HG03565 (cell line): ENCODE results near the gene RAD51C.
"Not testable (repeated sequence)": the region's sequence is repeated elsewhere in the genome, so short reads cannot be mapped to it uniquely, and the experiment has no call there.

Source experiments
- ATAC-seq: cut with Tn5 transposase; IDR thresholded peaks from one replicate; pipeline ENCODE4 v1.9.1; 2021; ENCODE audit warnings: mild to moderate bottlenecking, moderate library complexity; ENCODE audit not compliant: unreplicated experiment

Gene RAD51C

DNA sequence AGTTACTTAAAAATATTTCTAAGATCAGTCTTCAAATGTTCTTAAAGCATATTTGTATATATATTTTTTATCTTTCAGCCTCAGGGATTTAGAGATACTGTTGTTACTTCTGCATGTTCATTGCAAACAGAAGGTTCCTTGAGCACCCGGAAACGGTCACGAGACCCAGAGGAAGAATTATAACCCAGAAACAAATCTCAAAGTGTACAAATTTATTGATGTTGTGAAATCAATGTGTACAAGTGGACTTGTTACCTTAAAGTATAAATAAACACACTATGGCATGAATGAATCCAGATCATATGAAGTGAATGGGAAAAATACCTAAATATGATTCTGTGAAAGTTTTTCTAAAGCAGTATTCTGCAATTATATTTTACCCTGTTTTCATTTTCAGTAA, 41.6 kb downstream of the RAD51C start:
- no peak for ATAC-seq

- ATAC-seq, result no peak
These were observed 42.4 kb downstream of the RAD51C start for GRCh38 chr17:58734811-58735210.

DNA sequence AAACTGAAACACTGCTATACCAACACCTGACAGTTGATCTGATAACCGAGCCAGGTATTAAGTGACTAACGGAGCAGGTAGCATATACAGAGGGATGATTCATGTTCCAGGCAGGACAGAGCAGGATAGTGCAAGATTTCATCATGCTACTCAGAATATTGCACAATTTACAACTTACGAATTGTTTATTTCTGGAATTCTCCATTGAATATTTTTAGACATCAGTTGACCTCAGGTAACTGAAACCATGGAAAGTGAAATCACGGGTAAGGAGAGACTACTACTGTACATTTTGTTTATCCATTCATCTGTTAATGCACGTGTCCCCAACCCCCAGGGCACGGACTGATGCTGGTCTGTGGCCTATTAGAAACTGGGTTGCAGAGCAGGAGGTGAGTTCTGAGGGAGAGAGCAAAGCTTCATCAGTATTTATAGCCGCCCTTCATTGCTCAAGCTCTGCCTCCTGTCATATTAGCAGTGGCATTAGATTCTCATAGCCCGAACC, 48.8 kb downstream of the RAD51C start:
- no peak for ATAC-seq

DNA sequence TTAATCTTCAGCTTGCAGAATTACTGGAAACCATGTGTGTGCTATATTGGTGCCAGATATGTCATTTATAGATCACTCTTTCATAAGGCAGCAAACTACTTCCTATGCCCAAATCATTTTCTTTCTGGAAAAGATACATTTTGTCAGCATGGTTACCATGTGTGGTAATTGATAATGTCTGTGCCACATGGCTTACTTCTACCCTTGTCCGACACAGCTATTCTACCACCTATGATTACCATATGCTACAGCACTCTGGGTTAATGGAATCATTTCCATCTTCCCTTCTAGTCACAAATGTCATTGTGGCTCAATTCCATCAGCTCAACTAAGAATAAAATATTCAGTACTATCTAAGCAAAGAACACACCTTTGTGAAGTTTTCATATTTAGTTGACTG, 55.3 kb downstream of the RAD51C start:
- ATAC-seq, result no peak

- not testable (repeated sequence) for ATAC-seq
These were observed 57.2 kb downstream of the RAD51C start for GRCh38 chr17:58749627-58750026.

GRCh38 chr17:58753026-58753425, 60.6 kb downstream of the RAD51C start:
- no peak for ATAC-seq

DNA sequence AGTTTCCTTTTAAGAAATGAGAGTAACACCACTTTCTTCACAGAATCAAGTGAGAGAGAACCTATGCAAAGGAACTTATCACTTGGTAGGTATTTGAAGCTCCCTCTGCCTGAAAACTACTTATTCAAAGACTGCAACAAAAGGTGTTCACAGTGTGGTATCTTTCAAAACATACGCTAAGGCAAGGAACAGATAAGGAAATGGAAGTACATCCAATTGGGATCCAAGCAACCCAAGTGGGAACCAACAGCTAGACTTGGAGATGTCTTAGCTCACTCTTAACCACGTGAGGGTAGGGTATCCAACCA, 62.8 kb downstream of the RAD51C start:
- no peak for ATAC-seq

DNA sequence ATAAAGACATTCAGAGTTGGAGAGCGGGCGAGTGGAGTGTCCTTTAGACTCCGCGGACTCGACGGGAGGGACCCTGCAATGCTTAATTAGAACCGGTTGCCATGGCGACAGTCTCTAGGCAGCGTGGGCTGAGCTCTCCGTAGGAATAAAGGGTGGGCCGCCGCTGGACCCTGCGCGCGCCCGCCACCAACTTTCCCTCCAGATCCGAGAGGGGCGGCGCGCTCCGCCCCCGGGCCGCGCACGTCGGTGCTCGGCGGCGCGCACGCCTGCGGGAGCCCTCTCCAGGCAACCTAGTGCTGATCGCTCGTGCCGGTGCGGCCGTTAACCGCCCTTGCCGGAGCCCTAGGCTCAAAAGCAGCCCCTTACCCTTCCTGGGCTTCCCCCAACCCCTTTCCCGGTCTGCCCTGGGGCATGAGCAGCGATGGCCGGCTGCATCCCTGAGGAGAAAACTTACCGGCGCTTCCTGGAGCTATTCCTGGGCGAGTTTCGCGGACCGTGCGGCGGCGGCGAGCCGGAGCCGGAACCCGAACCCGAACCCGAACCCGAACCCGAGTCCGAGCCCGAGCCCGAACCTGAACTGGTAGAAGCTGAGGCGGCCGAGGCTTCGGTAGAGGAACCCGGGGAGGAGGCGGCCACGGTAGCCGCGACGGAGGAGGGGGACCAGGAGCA, 63.3 kb downstream of the RAD51C start, which contains the start of gene PPM1E:
Gene PPM1E (plus strand): TSS at position 278 of the 669 bp plus-strand sequence.
- ATAC-seq, result no peak

GRCh38 chr17:58756246-58757161, 64.1 kb downstream of the RAD51C start:
- ATAC-seq, result no peak

DNA sequence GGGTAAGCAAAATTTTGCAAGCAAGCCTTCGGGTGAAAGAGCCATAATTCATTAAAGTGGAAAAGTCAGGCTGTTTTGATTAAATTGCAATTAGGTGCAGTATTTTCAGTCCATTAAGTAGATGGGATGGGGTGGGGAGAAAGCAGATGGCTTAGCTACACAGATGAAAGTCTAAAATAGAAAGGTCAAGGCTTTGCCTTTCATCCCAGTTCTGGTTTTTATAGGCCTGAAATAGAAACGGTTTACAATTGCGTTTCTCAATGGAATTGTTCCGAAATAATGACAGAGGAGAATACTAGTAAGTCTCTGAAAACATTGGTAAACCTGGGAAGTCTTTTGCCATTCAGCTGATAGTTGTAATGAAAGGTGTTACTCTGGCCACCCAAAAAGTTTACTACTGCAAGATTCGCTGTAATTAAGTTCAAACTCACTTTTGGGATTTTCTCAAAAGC, 64.8 kb downstream of the RAD51C start:
- no peak for ATAC-seq

- ATAC-seq, result no peak
These were observed 66.5 kb downstream of the RAD51C start for GRCh38 chr17:58758890-58759289.

- ATAC-seq, result no peak
These were observed 67.1 kb downstream of the RAD51C start for GRCh38 chr17:58759522-58759921.

DNA sequence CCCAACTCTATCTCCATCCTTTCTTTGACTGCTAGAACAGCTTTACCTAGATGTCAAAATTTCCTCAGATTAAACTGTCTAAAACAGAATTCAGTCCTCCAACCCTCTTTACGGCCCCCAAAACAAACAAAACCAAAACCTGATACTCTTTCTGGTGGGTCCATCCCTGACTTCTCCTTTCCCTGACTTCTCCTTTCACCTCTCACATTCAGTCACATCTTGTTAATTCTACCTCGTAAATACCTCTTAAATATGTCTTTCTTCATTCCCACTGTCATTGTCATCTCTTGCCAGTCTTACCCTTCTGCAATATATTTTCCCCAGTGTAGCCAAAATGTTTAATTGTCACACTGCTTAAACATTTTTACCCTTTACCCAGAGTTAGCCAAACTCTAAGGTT, 67.8 kb downstream of the RAD51C start:
- no peak for ATAC-seq

DNA sequence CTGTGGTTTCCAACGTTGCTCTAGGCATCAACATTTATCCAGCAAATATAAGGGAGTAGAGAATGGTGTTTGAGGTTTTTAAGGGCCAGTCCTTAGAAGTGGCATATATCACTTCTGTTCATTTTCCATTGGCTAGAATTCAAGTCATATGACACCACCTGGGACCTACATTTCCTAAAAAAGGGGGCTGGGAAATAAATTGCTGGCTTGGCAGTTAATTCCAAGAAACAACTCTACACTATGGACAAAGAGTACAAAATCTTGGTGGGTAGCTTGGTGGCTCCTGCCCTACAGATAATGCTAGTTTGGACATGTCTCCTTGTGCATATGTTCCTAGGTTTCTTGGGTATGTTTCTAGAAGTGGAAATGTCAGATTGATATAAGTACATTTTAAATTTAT, 70.9 kb downstream of the RAD51C start:
- ATAC-seq, result no peak

DNA sequence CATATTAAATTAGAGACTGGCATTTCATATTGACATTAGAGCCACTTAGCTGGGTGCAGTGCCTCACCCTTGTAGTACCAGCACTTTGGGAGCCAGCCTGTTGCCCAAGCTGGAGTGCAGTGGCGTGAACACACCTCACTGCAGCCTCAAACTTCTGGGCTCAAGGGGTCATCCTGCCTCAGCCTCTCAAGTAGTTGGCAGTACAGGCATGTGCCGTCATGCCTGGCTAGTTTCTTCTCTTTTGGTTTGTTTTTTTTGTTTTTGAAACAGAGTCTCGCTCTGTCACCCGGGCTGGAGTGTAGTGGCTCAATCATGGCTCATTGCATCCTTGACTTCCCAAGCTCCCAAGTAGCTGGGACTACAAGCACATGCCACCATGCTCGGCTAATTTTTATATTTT, 72.0 kb downstream of the RAD51C start:
- ATAC-seq, result no peak

DNA sequence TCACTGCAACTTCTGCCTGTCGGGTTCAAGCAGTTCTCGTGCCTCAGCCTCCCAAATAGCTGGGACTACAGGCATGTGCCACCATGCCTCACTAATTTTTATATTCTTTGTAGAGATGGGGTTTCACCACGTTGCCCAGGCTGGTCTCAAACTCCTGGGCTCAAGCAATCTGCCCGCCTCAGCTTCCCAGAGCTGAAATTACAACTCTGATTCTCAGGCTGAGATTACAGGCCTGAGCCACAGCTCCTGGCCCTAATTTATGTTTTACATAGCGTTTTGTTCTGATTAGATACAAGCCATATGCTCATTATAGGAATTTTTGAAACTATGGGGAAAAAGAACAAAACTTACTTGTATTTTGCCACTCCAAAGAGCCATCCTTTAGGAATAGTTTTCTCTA, 86.1 kb downstream of the RAD51C start:
- not testable (repeated sequence) for ATAC-seq

DNA sequence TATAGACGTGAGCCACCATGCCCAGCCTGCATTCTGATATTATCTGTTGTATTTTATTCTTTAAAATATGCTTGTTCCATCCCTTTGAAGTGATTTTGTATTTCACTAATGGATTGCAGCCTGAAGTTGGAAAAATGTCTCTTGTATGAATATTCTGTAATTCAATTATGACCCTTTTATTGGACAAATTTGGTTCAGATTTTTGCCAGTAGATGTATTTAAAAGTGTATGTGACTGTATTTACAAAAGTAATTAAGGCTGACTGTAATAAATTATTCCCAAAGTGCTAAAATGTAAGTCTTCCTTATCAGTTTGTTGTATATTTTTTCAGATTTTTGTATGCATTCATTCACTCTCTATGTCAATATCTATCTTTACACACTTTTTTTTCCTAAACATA, 87.0 kb downstream of the RAD51C start:
- ATAC-seq, result no peak

- no peak for ATAC-seq
These were observed 91.0 kb downstream of the RAD51C start for GRCh38 chr17:58783380-58783779.

DNA sequence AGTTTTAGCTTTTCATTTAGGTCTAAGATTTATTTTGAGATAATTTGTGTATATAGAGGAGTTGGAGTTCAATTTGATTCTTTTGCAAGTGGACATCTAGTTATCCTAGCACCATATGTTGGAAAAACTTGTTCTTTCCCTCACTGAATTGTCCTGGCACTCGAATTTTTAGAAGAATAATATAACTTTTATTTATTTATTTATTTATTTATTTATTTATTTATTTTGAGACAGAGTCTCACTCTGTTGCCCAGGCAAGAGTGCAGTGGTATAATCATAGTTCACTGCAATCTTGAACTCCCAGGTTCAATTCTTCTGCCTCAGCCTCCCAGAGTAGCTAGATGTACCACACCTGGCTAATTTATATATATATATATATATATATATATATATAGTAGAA, 92.7 kb downstream of the RAD51C start:
- ATAC-seq, result no peak
